Astrocyte (in vitro differentiated cells and primary cell): ENCODE data around the gene SIAH2. TPM values are rescaled to one million over a fixed set of nuclear protein-coding genes. Genes with fewer than 3 reads are reported as not detected.

ENCODE experiments used
- DNase-seq: peaks from one replicate; pipeline ENCODE4 v3.0.0-alpha.2; 2010; ENCODE audit warnings: low read depth
- FAIRE-seq: peaks from 2 replicates; lab custom pipeline; 2011; peaks lifted over from hg19 to GRCh38; lab: Jason Lieb, UNC
- H2AFZ ChIP-seq: 2 replicates; pipeline ENCODE4 v1.6.0; 2012; ENCODE audit warnings: low read depth, low read length, inconsistent platforms
- H3K27ac ChIP-seq: 2 replicates; pipeline ENCODE4 v1.5.1; 2011; ENCODE audit warnings: low read depth, low read length, inconsistent platforms
- H3K27me3 ChIP-seq: 2 replicates; pipeline ENCODE4 v1.6.0; 2011; ENCODE audit warnings: low read length, inconsistent platforms; ENCODE audit not compliant: insufficient read depth
- H3K36me3 ChIP-seq: 2 replicates; pipeline ENCODE4 v1.5.1; 2011; ENCODE audit warnings: low read length, inconsistent platforms; ENCODE audit not compliant: insufficient read depth
- H3K4me1 ChIP-seq: 2 replicates; pipeline ENCODE4 v1.5.1; 2011; ENCODE audit warnings: low read length, inconsistent platforms; ENCODE audit not compliant: insufficient read depth
- H3K4me2 ChIP-seq: 2 replicates; pipeline ENCODE4 v1.6.0; 2012; ENCODE audit warnings: low read length, inconsistent platforms
- H3K4me3 ChIP-seq: 2 replicates; pipeline ENCODE4 v1.5.1; 2011; ENCODE audit warnings: low read depth, mild to moderate bottlenecking, low read length, inconsistent platforms; ENCODE audit not compliant: insufficient read depth
- H3K79me2 ChIP-seq: 2 replicates; pipeline ENCODE4 v1.6.0; 2012; ENCODE audit warnings: mild to moderate bottlenecking, low read length, inconsistent platforms; ENCODE audit not compliant: insufficient read depth
- H3K9ac ChIP-seq: 2 replicates; pipeline ENCODE4 v1.6.0; 2012; ENCODE audit warnings: mild to moderate bottlenecking, low read length, inconsistent platforms
- H3K9me3 ChIP-seq: 2 replicates; pipeline ENCODE4 v1.5.1; 2012; ENCODE audit warnings: low read depth, mild to moderate bottlenecking, low read length, inconsistent platforms; ENCODE audit not compliant: insufficient read depth
- H4K20me1 ChIP-seq: 2 replicates; pipeline ENCODE4 v1.6.0; 2012; ENCODE audit warnings: low read length, inconsistent platforms; ENCODE audit not compliant: insufficient read depth
- H3K27ac Mint-ChIP-seq: one replicate; pipeline ENCODE4 v1.8.0; 2021; ENCODE audit warnings: mild to moderate bottlenecking, mixed read lengths; ENCODE audit not compliant: unreplicated experiment
- H3K27me3 Mint-ChIP-seq: one replicate; pipeline ENCODE4 v1.8.0; 2021; ENCODE audit warnings: low read depth, mixed read lengths; ENCODE audit not compliant: unreplicated experiment
- H3K36me3 Mint-ChIP-seq: one replicate; pipeline ENCODE4 v1.8.0; 2021; ENCODE audit warnings: low read depth, mixed read lengths; ENCODE audit not compliant: unreplicated experiment
- H3K4me1 Mint-ChIP-seq: one replicate; pipeline ENCODE4 v1.8.0; 2021; ENCODE audit warnings: low read depth, mixed read lengths; ENCODE audit not compliant: unreplicated experiment
- H3K4me3 Mint-ChIP-seq: one replicate; pipeline ENCODE4 v1.8.0; 2021; ENCODE audit warnings: mild to moderate bottlenecking, moderate library complexity, mixed read lengths; ENCODE audit not compliant: unreplicated experiment
- H3K9me3 Mint-ChIP-seq: one replicate; pipeline ENCODE4 v1.8.0; 2021; ENCODE audit warnings: mild to moderate bottlenecking, mixed read lengths; ENCODE audit not compliant: unreplicated experiment
- CTCF ChIP-seq: IDR thresholded peaks from 2 replicates; pipeline ENCODE4 v1.5.1; 2011; ENCODE audit warnings: low read depth, mild to moderate bottlenecking, inconsistent platforms, low read length, moderate library complexity; ENCODE audit not compliant: insufficient read depth
- EZH2 ChIP-seq: IDR thresholded peaks from 2 replicates; pipeline ENCODE4 v1.6.1; 2012; ENCODE audit warnings: mild to moderate bottlenecking, low read length, inconsistent platforms; ENCODE audit not compliant: insufficient read depth
- total RNA-seq: library from RNA; stranded (reverse); gene quantifications from 2 replicates; pipeline ENCODE4 v1.2.1, GENCODE V29; 2021

SIAH2 gene
- total RNA-seq, 1 donor from 2014 or later: 39.3 TPM

- FAIRE-seq (no peak), DNase-seq (no peak)
- Mint-ChIP-seq H3K36me3 (no peaks in the 10 kb centered on the region), H3K27ac (no peak overlapping the region), H3K9me3 (no peaks in the 10 kb centered on the region), H3K4me1 (no peaks in the 10 kb centered on the region), H3K4me3 (no peak overlapping the region), H3K27me3 (peaks cover 4% of the 10 kb centered on the region)
- Histone ChIP-seq H3K4me1 (no peaks in the 10 kb centered on the region), H3K9ac (no peak overlapping the region), H3K27ac (no peak overlapping the region), H4K20me1 (no peaks in the 10 kb centered on the region), H3K9me3 (no peaks in the 10 kb centered on the region), H3K79me2 (no peaks in the 10 kb centered on the region), H2AFZ (no peak overlapping the region), H3K27me3 (peaks cover 5% of the 10 kb centered on the region), H3K4me3 (no peak overlapping the region), H3K4me2 (no peak overlapping the region), H3K36me3 (no peaks in the 10 kb centered on the region)
- TF ChIP-seq CTCF: no peak
- TF ChIP-seq EZH2: no peak
These were observed 47.7 kb upstream of the SIAH2 start for GRCh38 chr3:150810641-150811040.

GRCh38 chr3:150806185-150806835, 43.3 kb upstream of the SIAH2 start:
- Histone ChIP-seq H2AFZ (no peak overlapping the region), H3K79me2 (no peaks in the 10 kb centered on the region), H4K20me1 (no peaks in the 10 kb centered on the region), H3K4me1 (no peaks in the 10 kb centered on the region), H3K9me3 (no peaks in the 10 kb centered on the region), H3K27me3 (peaks cover 4% of the 10 kb centered on the region), H3K4me3 (no peak overlapping the region), H3K4me2 (no peak overlapping the region), H3K27ac (no peak overlapping the region), H3K36me3 (no peaks in the 10 kb centered on the region), H3K9ac (no peak overlapping the region)
- FAIRE-seq (no peak), DNase-seq (no peak)
- no peaks in the 10 kb centered on the region for H3K4me1 Mint-ChIP-seq
- no peak overlapping the region for H3K27ac Mint-ChIP-seq
- no peaks in the 10 kb centered on the region for H3K36me3 Mint-ChIP-seq
- TF ChIP-seq CTCF (no peak), EZH2 (no peak)
- peaks cover 3% of the 10 kb centered on the region for H3K27me3 Mint-ChIP-seq
- H3K4me3 Mint-ChIP-seq: no peak overlapping the region
- H3K9me3 Mint-ChIP-seq: no peaks in the 10 kb centered on the region

GRCh38 chr3:150805354-150805753, 42.4 kb upstream of the SIAH2 start:
- Mint-ChIP-seq H3K27me3 (peaks cover 3% of the 10 kb centered on the region), H3K27ac (no peak overlapping the region), H3K36me3 (no peaks in the 10 kb centered on the region), H3K4me3 (no peak overlapping the region), H3K4me1 (no peaks in the 10 kb centered on the region), H3K9me3 (no peaks in the 10 kb centered on the region)
- H3K9ac ChIP-seq: no peak overlapping the region
- no peaks in the 10 kb centered on the region for H3K36me3 ChIP-seq
- TF ChIP-seq CTCF (no peak), EZH2 (no peak)
- FAIRE-seq (no peak), DNase-seq (no peak)
- H3K79me2 ChIP-seq: no peaks in the 10 kb centered on the region
- H2AFZ ChIP-seq: no peak overlapping the region
- H3K9me3 ChIP-seq: no peaks in the 10 kb centered on the region
- H4K20me1 ChIP-seq: no peaks in the 10 kb centered on the region
- H3K4me3 ChIP-seq: no peak overlapping the region
- no peak overlapping the region for H3K4me2 ChIP-seq
- H3K27ac ChIP-seq: no peak overlapping the region
- no peaks in the 10 kb centered on the region for H3K4me1 ChIP-seq
- peaks cover 4% of the 10 kb centered on the region for H3K27me3 ChIP-seq
